Neural cell (in vitro differentiated cells): ENCODE measurements around the gene SYT17.

Source experiments
- CTCF ChIP-seq: fragments of 450-650 bp; IDR thresholded peaks from 2 replicates; pipeline ENCODE4 v1.5.1; 2014; ENCODE audit warnings: antibody characterized with exemption, mild to moderate bottlenecking, moderate library complexity; ENCODE audit not compliant: poor library complexity, severe bottlenecking
- EP300 ChIP-seq: fragments of 450-650 bp; conservative IDR thresholded peaks from 2 replicates; pipeline ENCODE4 v1.6.1; 2014; ENCODE audit warnings: antibody characterized with exemption, mild to moderate bottlenecking, moderate library complexity; ENCODE audit not compliant: poor library complexity, severe bottlenecking

- no peak for TF ChIP-seq EP300
- TF ChIP-seq CTCF = no peak
These were observed 20.4 kb upstream of the SYT17 start for GRCh38 chr16:19147627-19148026.
